ENCODE data around the gene LTBP4.
"Not testable (repeated sequence)": the region's sequence is repeated elsewhere in the genome, so short reads cannot be mapped to it uniquely, and the experiment has no call there.

The LTBP4 gene

DNA sequence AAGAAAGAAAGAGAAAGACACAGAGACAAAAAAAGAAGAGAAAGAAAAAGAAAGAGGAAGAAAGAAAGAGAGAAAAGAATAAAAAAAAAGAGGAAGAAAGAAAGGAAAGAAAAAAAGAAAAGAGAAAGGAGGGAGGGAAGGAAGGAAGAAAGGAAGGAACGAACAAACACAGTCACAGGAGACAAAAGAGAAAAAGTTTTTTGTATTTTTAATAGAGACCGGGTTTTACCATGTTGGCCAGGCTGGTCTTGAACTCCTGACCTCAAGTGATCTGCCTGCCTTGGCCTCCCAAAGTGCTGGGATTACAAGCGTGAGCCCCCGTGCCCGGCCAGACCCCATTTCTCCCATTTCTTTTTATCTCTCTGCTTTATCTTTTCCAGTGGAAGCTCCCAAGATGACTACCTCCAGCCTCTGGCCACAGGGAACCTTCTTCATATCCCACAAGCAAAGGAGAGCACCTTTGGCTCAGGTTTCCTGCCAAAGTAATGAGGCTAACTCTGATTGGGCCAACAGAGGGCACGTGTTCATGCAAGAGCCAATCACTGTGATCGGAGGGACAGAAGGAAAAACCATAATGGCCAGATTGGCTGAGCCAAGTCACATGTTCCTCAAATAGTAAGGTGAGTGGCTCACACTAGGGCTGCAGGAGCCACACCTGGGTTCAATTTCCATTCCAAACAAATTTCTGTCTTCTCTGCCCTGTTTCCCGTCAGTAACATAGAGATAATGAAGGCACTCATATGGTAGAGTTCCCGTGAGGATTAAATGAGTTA, 48.9 kb downstream of the LTBP4 start:
- H3K4me3 ChIP-seq (ENCODE audit: insufficient read depth, low read depth, low read length); H3K36me3 ChIP-seq (ENCODE audit: control insufficient read depth, insufficient read depth, low read length); H3K4me1 ChIP-seq (ENCODE audit: control insufficient read depth, insufficient read depth, low read length); H3K27ac ChIP-seq (ENCODE audit: insufficient read depth, low read depth, low read length, poor library complexity, severe bottlenecking); H3K9me3 ChIP-seq (ENCODE audit: control insufficient read depth, low read length); H3K27me3 ChIP-seq (ENCODE audit: control insufficient read depth, insufficient read depth, low read length, poor library complexity, severe bottlenecking): not testable (repeated sequence)
- WGBS, 2 experiments, result 93 to 94% methylated on average over 9 of the region's 9 CpGs

DNA sequence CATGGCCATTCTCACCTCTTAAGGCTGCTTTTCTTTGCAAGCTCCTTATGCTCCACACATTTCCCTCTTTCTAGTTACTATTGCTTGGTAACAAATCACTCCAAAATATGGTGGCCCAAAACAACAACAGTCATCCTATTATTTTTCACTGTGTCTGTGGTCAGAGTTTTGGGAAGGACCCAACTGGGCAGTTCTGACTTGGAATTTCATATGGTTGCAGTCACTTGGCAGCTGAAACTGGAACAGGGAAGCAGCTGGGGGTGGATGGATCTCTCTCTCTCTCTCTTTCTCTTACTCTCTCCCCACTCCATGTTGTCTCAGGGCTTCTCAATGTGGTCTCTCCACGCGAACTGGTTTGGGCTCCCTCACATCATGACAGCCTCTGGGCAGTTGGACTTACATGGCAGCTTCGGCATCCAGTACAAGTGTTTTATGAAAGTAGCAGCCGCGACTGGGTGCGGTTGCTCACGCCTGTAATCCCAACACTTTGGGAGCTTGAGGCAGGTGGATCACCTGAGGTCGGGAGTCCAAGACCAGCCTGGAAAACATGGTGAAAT, 49.7 kb downstream of the LTBP4 start:
- H3K4me3 ChIP-seq (ENCODE audit: insufficient read depth, low read depth, low read length), result no peak overlapping the region
- H3K4me1 ChIP-seq (ENCODE audit: control insufficient read depth, insufficient read depth, low read length), result no peaks in the 10 kb centered on the region
- whole genome bisulfite sequencing, 2 experiments, result 91% methylated on average over 8 of the region's 8 CpGs
- no peaks in the 10 kb centered on the region for H3K36me3 ChIP-seq (ENCODE audit: control insufficient read depth, insufficient read depth, low read length)
- H3K9me3 ChIP-seq (ENCODE audit: control insufficient read depth, low read length), result no peaks in the 10 kb centered on the region
- no peaks in the 10 kb centered on the region for H3K27me3 ChIP-seq (ENCODE audit: control insufficient read depth, insufficient read depth, low read length, poor library complexity, severe bottlenecking)
- no peak overlapping the region for H3K27ac ChIP-seq (ENCODE audit: insufficient read depth, low read depth, low read length, poor library complexity, severe bottlenecking)

- not testable (repeated sequence) for H3K27me3 ChIP-seq (ENCODE audit: control insufficient read depth, insufficient read depth, low read length, poor library complexity, severe bottlenecking); H3K4me3 ChIP-seq (ENCODE audit: insufficient read depth, low read depth, low read length); H3K4me1 ChIP-seq (ENCODE audit: control insufficient read depth, insufficient read depth, low read length); H3K9me3 ChIP-seq (ENCODE audit: control insufficient read depth, low read length); H3K36me3 ChIP-seq (ENCODE audit: control insufficient read depth, insufficient read depth, low read length); H3K27ac ChIP-seq (ENCODE audit: insufficient read depth, low read depth, low read length, poor library complexity, severe bottlenecking)
- 92 to 94% methylated on average over 9 of the region's 11 CpGs for WGBS, 2 experiments
Measured at GRCh38 chr19:40652303-40652702, 51.1 kb downstream of the LTBP4 start.

DNA sequence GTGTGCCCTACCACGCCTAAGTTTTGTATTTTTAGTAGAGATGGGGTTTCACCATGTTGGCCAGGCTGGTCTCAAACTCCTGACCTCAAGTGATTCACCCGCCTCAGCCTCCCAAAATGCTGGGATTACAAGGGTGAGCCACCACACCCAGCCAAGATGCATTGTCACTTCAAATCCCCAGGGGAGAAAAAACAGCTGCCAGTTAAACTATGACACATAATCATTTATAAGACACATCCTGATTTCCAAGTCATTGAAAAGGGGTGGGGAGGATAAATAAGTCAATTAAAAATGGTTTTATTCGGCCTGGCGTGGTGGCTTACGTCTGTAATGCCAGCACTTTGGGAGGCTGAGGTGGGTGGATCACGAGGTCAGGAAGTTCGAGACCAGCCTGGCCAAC, 54.5 kb downstream of the LTBP4 start:
- not testable (repeated sequence) for H3K36me3 ChIP-seq (ENCODE audit: control insufficient read depth, insufficient read depth, low read length); H3K9me3 ChIP-seq (ENCODE audit: control insufficient read depth, low read length); H3K4me1 ChIP-seq (ENCODE audit: control insufficient read depth, insufficient read depth, low read length); H3K27ac ChIP-seq (ENCODE audit: insufficient read depth, low read depth, low read length, poor library complexity, severe bottlenecking); H3K27me3 ChIP-seq (ENCODE audit: control insufficient read depth, insufficient read depth, low read length, poor library complexity, severe bottlenecking); H3K4me3 ChIP-seq (ENCODE audit: insufficient read depth, low read depth, low read length)
- 95 to 96% methylated on average over 7 of the region's 7 CpGs for WGBS, 2 experiments

DNA sequence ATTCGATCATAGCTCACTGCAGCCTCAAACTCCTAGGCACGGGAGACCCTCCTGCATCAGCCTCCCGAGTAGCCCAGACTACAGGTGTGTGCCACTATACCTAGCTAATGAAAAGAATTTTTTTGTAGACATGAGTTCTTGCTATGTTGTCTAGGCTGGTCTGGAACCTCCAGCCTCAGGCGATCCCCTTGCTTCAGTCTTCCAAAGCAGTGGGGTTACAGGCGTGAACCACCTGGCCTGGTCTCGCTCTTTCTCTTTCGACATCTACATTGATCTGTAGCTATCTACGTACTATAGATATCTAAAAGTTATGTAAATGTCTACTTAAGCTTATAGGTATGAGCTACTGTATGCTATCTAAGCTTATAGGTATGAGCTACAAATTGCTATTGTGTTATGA, 56.9 kb downstream of the LTBP4 start:
- H3K27me3 ChIP-seq (ENCODE audit: control insufficient read depth, insufficient read depth, low read length, poor library complexity, severe bottlenecking), result no peaks in the 10 kb centered on the region
- no peaks in the 10 kb centered on the region for H3K4me1 ChIP-seq (ENCODE audit: control insufficient read depth, insufficient read depth, low read length)
- no peak overlapping the region for H3K4me3 ChIP-seq (ENCODE audit: insufficient read depth, low read depth, low read length)
- no peaks in the 10 kb centered on the region for H3K36me3 ChIP-seq (ENCODE audit: control insufficient read depth, insufficient read depth, low read length)
- no peaks in the 10 kb centered on the region for H3K9me3 ChIP-seq (ENCODE audit: control insufficient read depth, low read length)
- no peak overlapping the region for H3K27ac ChIP-seq (ENCODE audit: insufficient read depth, low read depth, low read length, poor library complexity, severe bottlenecking)
- 95 to 96% methylated on average over 7 to 8 of the region's 8 CpGs for WGBS, 2 experiments

- Histone ChIP-seq H3K36me3 (ENCODE audit: control insufficient read depth, insufficient read depth, low read length) (no peaks in the 10 kb centered on the region), H3K27ac (ENCODE audit: insufficient read depth, low read depth, low read length, poor library complexity, severe bottlenecking) (no peak overlapping the region), H3K9me3 (ENCODE audit: control insufficient read depth, low read length) (no peaks in the 10 kb centered on the region), H3K4me1 (ENCODE audit: control insufficient read depth, insufficient read depth, low read length) (no peaks in the 10 kb centered on the region), H3K4me3 (ENCODE audit: insufficient read depth, low read depth, low read length) (no peak overlapping the region), H3K27me3 (ENCODE audit: control insufficient read depth, insufficient read depth, low read length, poor library complexity, severe bottlenecking) (peaks cover 7% of the 10 kb centered on the region)
- WGBS, 2 experiments, result 93 to 95% methylated on average over 5 of the region's 5 CpGs
Measured at GRCh38 chr19:40659116-40659515, 57.9 kb downstream of the LTBP4 start.

DNA sequence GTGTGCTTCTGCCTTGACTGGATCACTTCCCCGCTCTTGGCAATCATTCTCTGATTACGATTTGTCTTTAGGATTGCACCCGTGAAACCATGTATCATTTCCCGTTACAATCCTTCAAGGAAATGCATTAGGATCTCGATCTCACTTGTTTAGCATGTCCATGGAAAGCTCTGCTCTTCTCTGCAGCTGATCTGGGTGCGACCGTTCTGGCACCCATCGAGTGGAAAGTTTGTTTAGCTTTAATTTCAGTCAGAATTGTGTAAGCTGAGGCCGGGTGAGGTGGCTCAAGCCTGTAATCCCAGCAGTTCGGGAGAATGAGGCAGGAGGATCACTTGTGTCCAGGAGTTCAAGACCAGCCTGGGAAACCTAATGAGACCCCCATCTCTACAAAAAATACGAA, 58.4 kb downstream of the LTBP4 start:
- H3K27me3 ChIP-seq (ENCODE audit: control insufficient read depth, insufficient read depth, low read length, poor library complexity, severe bottlenecking), result peaks cover 7% of the 10 kb centered on the region
- no peak overlapping the region for H3K4me3 ChIP-seq (ENCODE audit: insufficient read depth, low read depth, low read length)
- no peaks in the 10 kb centered on the region for H3K9me3 ChIP-seq (ENCODE audit: control insufficient read depth, low read length)
- H3K27ac ChIP-seq (ENCODE audit: insufficient read depth, low read depth, low read length, poor library complexity, severe bottlenecking), result no peak overlapping the region
- no peaks in the 10 kb centered on the region for H3K4me1 ChIP-seq (ENCODE audit: control insufficient read depth, insufficient read depth, low read length)
- WGBS, 2 experiments, result 91 to 92% methylated on average over 11 of the region's 11 CpGs
- H3K36me3 ChIP-seq (ENCODE audit: control insufficient read depth, insufficient read depth, low read length), result no peaks in the 10 kb centered on the region

GRCh38 chr19:40661616-40662015, 60.4 kb downstream of the LTBP4 start:
- Histone ChIP-seq H3K9me3 (ENCODE audit: control insufficient read depth, low read length) (no peaks in the 10 kb centered on the region), H3K27me3 (ENCODE audit: control insufficient read depth, insufficient read depth, low read length, poor library complexity, severe bottlenecking) (peaks cover 7% of the 10 kb centered on the region), H3K36me3 (ENCODE audit: control insufficient read depth, insufficient read depth, low read length) (no peaks in the 10 kb centered on the region), H3K4me3 (ENCODE audit: insufficient read depth, low read depth, low read length) (no peak overlapping the region), H3K4me1 (ENCODE audit: control insufficient read depth, insufficient read depth, low read length) (no peaks in the 10 kb centered on the region), H3K27ac (ENCODE audit: insufficient read depth, low read depth, low read length, poor library complexity, severe bottlenecking) (no peak overlapping the region)
- WGBS, 2 experiments, result 92% methylated on average over 1 of the region's 1 CpG

- H3K9me3 ChIP-seq (ENCODE audit: control insufficient read depth, low read length), result no peaks in the 10 kb centered on the region
- H3K36me3 ChIP-seq (ENCODE audit: control insufficient read depth, insufficient read depth, low read length), result peaks cover 5% of the 10 kb centered on the region
- WGBS, 2 experiments, result 1% methylated on average over 60 of the region's 60 CpGs
- peak overlapping the region; percentile 56 for H3K4me3 ChIP-seq (ENCODE audit: insufficient read depth, low read depth, low read length)
- peak overlapping the region; percentile 38 for H3K27ac ChIP-seq (ENCODE audit: insufficient read depth, low read depth, low read length, poor library complexity, severe bottlenecking)
- no peaks in the 10 kb centered on the region for H3K4me1 ChIP-seq (ENCODE audit: control insufficient read depth, insufficient read depth, low read length)
- peaks cover 7% of the 10 kb centered on the region for H3K27me3 ChIP-seq (ENCODE audit: control insufficient read depth, insufficient read depth, low read length, poor library complexity, severe bottlenecking)
Measured at GRCh38 chr19:40662925-40663694, 61.9 kb downstream of the LTBP4 start.

Measured in ectodermal cell (in vitro differentiated cells).